IPS-15b (cell line): ENCODE results near the gene CACNG5.
"Not testable (repeated sequence)": the region's sequence is repeated elsewhere in the genome, so short reads cannot be mapped to it uniquely, and the experiment has no call there.

Experiments used
- H3K27me3 ChIP-seq: one replicate; pipeline ENCODE4 v1.6.1; 2013; ENCODE audit warnings: low read length; ENCODE audit not compliant: control insufficient read depth, insufficient read depth
- H3K36me3 ChIP-seq: one replicate; pipeline ENCODE4 v1.6.1; 2013; ENCODE audit warnings: low read length; ENCODE audit not compliant: control insufficient read depth, insufficient read depth
- H3K4me1 ChIP-seq: one replicate; pipeline ENCODE4 v1.6.1; 2013; ENCODE audit warnings: mild to moderate bottlenecking, low read length; ENCODE audit not compliant: control insufficient read depth, insufficient read depth
- H3K4me3 ChIP-seq: one replicate; pipeline ENCODE4 v1.5.1; 2013; ENCODE audit warnings: low read depth, low read length
- H3K9ac ChIP-seq: one replicate; pipeline ENCODE4 v1.6.1; 2013; ENCODE audit warnings: low read depth, mild to moderate bottlenecking, low read length
- H3K9me3 ChIP-seq: one replicate; pipeline ENCODE4 v1.6.1; 2013; ENCODE audit warnings: mild to moderate bottlenecking, low read length; ENCODE audit not compliant: control insufficient read depth, insufficient read depth

The CACNG5 gene

DNA sequence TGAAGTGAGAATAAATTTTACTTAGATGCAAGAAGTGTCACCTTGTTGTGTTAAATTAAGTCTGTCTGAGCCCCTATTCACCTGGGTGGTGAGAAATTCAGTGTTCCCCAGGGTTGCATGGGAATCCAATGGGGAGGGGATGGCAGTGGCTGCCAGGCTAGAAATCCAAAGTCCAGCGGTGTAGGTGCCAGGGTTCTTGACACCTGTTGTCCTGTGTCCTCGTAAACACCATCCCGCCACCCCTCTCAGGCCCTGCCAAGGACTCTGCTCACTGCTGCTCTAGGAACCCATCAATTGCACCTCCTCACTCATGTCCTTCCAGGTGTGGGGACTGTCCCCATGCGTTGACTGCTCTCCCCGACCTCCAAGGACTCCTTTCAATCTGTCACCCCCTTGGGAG lies 58.9 kb downstream of the CACNG5 start:
- Histone ChIP-seq H3K4me1 (peaks cover 2% of the 10 kb centered on the region), H3K4me3 (no peak overlapping the region), H3K36me3 (no peaks in the 10 kb centered on the region), H3K9me3 (no peaks in the 10 kb centered on the region), H3K9ac (no peak overlapping the region), H3K27me3 (no peaks in the 10 kb centered on the region)

DNA sequence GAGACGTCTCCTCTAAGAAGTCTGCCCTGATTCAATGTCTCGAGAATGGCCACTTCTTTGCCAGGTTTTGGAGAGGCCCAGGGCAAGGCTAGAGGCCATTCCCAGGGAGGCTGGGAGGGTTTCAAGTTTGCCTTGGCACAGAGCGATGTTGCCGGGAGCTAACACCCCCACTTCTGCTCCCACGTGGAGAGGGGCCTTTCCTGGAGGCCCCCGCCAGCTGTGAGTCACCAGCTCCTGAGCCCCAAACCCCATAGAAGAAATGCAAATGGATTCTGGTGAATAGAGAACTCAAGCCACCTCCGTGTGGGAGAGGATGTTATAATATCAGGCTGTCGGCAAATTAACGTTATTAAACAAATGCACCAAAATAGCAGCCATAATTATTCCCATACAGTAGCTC lies 62.2 kb downstream of the CACNG5 start:
- Histone ChIP-seq H3K9ac (no peak overlapping the region), H3K27me3 (no peaks in the 10 kb centered on the region), H3K4me1 (peaks cover 2% of the 10 kb centered on the region), H3K9me3 (no peaks in the 10 kb centered on the region), H3K36me3 (no peaks in the 10 kb centered on the region), H3K4me3 (no peak overlapping the region)

DNA sequence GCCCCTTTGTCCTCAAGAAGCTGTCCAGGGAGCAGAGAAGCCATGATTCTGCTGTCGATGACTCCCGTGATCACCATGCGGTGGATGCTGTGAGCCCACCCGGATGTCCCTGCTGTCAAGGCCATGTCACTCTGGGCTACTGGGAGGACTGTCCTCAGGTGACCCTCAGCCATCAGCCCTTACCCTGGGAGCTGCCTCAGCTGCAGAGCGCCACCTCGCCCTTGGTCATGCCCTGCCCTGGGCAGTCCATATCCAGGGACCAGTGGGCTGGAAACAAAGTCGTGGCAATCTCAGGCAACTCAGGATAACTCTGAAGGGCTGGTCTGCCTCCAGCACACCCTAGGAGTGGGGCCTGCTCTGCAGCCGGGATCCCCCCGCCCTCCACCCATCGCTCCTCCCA lies 63.6 kb downstream of the CACNG5 start:
- Histone ChIP-seq H3K27me3 (no peaks in the 10 kb centered on the region), H3K4me3 (no peak overlapping the region), H3K4me1 (peaks cover 2% of the 10 kb centered on the region), H3K9me3 (no peaks in the 10 kb centered on the region), H3K36me3 (no peaks in the 10 kb centered on the region), H3K9ac (no peak overlapping the region)

DNA sequence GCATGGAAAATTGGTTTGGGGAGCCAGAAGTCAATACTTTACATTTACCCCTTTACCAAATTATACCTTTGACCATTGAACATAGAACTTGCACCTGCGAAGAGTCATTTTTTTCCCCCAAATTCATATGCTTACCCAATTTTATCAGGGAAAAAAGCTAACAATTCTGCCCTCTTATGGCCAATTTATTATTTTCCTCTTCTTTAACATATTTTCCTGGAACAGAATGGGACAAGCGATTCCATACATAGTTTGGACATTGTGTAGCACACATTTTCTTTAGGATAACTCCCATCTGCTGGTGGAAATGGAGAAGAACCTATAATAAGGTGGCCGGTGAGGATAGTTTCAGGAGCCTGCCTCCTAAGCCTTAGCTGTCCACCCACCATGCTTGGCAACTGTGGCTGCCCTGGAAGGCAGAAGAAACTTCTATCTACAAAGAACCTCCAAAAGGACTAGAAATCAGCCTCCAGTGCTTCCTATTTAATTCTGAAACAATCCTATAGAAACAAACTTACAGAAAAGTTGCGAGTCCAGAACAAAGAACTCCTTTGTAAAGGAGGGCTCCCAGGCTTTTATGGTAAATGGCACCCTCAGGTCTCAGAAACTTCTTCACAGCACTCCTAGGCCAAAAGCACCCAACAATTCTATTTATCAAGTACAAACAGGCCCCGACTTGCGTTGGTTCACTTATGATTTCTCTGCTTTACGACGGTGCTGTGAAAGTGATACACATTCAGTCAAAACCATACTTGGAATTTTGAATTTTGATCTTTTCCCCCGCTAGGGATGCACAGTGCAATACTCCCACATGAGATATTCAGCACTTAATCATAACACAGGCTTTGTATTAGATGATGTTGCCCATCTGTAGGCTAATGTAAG lies 65.5 kb downstream of the CACNG5 start:
- no peak overlapping the region for H3K9ac ChIP-seq
- no peaks in the 10 kb centered on the region for H3K27me3 ChIP-seq
- H3K4me1 ChIP-seq, result peaks cover 2% of the 10 kb centered on the region
- H3K4me3 ChIP-seq, result no peak overlapping the region
- H3K9me3 ChIP-seq, result no peaks in the 10 kb centered on the region
- no peaks in the 10 kb centered on the region for H3K36me3 ChIP-seq

DNA sequence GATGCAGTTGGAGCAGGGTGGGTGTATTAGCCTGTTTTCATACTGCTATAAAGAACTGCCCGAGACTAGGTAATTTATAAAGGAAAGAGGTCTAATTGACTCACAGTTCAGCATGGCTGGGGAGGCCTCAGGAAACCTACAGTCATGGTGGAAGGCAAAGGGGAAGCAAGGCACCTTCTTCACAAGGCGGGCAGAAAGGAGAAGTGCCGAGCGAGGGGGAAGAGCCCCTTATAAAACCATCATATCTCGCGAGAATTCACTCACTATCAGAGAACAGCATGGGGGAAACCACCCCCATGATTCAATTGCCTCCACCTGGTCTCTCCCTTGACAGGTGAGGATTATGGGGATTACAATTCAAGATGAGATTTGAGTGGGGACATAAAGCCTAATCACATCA lies 68.4 kb downstream of the CACNG5 start:
- not testable (repeated sequence) for H3K4me3 ChIP-seq, H3K4me1 ChIP-seq, H3K9ac ChIP-seq, H3K36me3 ChIP-seq, H3K27me3 ChIP-seq, H3K9me3 ChIP-seq

DNA sequence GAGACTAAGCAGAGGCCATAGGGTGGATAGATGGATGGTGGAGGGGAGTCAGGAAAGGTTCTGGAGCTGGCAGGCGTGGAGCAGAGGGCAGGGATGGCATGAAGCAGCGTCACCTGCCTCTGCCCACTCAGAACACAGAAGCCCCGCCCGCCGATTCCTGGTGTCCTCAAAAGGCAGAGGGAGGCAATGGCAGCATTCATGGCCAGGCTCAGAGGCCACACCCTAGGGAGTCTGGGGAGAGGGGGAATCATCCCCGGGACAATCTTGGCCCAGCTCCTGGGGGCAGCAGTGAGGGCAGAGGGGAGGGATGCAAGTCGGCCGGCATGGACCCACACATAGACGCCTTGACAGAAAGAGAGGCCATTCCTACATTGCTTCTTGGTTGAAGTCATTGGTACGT lies 68.9 kb downstream of the CACNG5 start:
- no peaks in the 10 kb centered on the region for H3K36me3 ChIP-seq
- no peaks in the 10 kb centered on the region for H3K9me3 ChIP-seq
- peaks cover 6% of the 10 kb centered on the region for H3K27me3 ChIP-seq
- no peaks in the 10 kb centered on the region for H3K4me1 ChIP-seq
- no peak overlapping the region for H3K9ac ChIP-seq
- no peak overlapping the region for H3K4me3 ChIP-seq

DNA sequence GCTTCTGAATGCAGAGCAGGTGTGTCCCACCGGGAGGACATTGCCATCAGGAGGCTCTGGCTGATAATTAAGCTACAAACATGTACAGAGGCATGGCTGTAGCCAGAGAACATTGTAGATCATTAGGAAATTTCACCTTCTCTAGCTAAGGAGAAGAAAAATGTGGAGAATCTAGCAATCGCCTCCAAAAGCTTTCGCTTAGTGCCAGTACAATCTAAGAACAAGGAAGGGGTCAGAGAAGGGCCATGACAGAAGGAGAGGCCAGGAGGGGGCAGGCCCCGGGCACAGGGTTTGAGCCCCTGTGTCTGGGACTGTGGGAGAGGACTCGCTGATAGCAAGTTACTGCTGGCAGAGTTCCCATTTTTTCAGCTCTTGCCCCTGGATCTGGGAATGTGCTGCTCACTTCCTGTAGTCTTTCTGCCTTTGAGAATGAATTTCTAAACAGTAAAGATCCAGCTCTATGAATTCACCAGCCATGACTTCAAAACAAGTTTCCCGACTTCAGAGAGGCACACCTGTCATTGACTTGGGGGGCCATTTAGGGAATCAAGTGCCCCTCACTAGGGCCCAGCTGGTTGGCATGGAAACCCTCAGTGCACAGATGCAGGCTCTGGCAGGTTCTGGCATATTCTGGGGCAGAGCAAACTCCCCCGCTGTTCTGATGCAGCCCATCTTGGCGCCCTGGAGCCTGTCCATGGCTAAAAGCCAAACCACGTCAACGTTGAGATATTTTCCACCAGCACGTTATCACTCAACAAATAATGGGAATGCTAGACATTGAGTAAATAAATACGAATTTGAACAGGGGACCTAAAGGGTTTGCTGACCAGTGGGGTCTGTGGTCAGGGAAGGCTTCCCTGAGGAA lies 70.1 kb downstream of the CACNG5 start:
- no peak overlapping the region for H3K9ac ChIP-seq
- no peaks in the 10 kb centered on the region for H3K4me1 ChIP-seq
- no peak overlapping the region for H3K4me3 ChIP-seq
- H3K27me3 ChIP-seq, result peaks cover 6% of the 10 kb centered on the region
- H3K9me3 ChIP-seq, result no peaks in the 10 kb centered on the region
- no peaks in the 10 kb centered on the region for H3K36me3 ChIP-seq

DNA sequence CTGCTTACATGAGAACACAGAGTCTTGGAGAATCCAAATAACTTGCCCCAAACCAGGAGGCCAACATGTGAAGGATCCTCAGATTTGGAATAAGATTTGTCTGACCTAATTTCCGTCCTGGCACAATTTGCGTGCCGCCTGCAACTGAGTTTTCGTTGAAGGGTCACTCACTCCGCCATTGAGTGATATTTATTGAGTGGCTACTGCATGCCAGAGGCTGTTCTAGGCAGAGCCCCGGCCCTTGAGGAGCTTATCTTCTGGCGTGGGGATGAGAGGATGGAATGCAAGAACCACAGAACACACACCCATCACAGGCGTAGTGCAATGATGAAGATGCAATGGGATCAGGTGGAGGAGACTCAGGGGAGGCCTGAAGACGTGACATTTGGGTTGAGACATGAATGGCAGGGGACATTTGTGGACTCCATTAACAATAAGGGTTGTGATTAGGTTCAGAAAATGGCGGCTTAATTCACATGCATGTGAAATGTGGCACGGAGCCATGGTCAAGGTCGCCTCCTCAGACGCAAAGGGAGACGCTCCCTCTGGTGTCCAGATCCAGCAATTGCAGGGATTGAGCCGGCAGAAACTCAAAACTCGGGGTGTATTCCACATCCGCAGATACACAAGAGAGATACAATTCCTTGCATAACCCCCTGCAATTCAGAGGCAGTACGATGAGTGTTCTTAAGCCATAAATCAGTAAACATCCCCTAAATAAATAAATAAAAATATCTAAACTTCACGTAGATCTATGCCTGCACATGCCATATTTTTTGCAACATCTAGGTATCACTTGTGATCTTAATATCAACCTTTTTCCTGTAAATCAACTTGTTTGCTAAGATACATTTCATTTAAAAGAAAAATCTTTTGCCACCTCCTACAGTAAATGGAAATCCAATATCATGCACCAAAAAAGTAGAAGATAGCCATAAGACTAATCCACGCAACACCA lies 71.7 kb downstream of the CACNG5 start:
- Histone ChIP-seq H3K9ac (no peak overlapping the region), H3K4me3 (no peak overlapping the region), H3K9me3 (no peaks in the 10 kb centered on the region), H3K27me3 (peaks cover 6% of the 10 kb centered on the region), H3K36me3 (no peaks in the 10 kb centered on the region), H3K4me1 (no peaks in the 10 kb centered on the region)

DNA sequence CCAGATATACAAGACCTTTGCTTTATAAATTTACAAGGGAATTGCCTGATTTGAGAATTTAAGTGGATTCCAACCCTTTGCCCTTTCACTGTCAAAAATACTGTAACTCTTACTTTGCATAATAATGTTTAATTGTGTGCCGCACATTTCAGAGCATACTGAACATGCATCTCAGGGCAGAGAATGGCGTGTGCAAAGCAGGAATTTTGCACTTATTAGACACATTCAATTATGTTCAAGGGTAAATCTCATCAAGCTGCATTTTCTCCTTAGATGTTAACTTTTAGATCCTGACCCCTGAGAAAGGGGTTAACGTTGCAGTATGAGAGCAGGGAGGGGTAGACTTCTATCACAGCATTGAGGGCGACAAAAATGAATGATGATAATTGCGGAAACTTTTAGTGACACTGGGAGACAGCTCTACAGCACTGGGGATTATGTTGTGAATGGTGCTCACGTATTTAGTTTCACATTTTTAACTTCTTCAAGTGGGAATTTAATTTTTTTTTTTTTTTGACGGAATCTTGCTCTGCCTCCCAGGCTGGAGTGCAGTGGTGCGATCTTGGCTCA lies 75.0 kb downstream of the CACNG5 start:
- no peak overlapping the region for H3K9ac ChIP-seq
- no peaks in the 10 kb centered on the region for H3K36me3 ChIP-seq
- no peak overlapping the region for H3K4me3 ChIP-seq
- H3K27me3 ChIP-seq, result peaks cover 6% of the 10 kb centered on the region
- H3K4me1 ChIP-seq, result no peaks in the 10 kb centered on the region
- no peaks in the 10 kb centered on the region for H3K9me3 ChIP-seq

DNA sequence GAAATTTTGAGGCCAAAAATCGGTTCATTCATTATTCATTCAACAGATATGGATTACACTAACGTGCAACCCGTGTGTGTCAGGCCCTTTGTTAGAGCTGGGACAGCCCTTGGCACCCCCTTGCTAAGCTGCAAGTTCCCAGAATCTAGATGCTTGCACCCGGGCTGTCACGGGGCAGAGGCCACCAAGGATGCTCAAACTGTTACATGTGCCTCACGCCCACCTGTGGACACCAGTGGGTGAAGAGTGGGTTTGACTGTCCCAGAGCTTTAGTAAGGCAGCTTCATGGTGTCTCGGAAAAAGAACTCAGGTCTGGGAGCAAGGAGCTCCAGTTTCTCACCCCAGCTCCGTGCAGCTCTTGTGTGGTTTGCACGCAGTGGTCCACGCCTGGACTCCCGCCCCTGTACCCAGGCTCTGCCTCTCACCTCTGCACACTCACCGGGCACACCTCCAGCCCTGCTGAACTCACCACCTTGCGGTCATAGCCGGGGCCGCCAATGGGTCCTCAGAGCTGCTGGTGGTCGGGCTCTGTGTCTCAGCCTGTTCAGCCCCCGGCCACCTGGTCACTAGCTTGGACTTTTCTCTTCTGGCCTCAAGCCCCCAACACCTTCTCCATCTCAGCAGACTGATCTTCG lies 75.9 kb downstream of the CACNG5 start:
- no peak overlapping the region for H3K9ac ChIP-seq
- peaks cover 6% of the 10 kb centered on the region for H3K27me3 ChIP-seq
- no peaks in the 10 kb centered on the region for H3K4me1 ChIP-seq
- no peaks in the 10 kb centered on the region for H3K9me3 ChIP-seq
- H3K36me3 ChIP-seq, result no peaks in the 10 kb centered on the region
- no peak overlapping the region for H3K4me3 ChIP-seq

DNA sequence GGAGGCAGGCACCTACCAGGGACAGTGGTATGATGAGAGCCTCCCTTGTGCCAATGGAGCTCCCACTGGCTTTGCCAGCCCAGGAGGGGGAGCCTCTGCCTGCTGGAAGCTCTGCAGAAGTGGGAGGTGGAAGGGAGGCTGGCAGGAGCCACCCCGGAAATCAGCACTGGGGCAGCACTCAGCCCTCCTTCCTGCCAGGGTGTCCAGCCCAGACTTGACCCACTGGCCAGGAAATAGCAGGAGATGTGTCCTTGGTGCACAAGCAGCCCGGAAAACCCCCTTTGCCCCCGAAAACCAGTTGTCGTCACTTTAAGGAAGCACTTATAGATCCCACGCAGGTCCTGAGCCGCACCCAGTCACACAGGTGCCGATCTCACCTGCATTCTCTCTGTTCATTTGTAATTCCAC lies 80.3 kb downstream of the CACNG5 start:
- Histone ChIP-seq H3K4me3 (no peak overlapping the region), H3K9me3 (no peaks in the 10 kb centered on the region), H3K27me3 (no peaks in the 10 kb centered on the region), H3K36me3 (no peaks in the 10 kb centered on the region), H3K4me1 (no peaks in the 10 kb centered on the region), H3K9ac (no peak overlapping the region)
